ENCODE results near the gene TMEM72.
A peak's percentile ranks its signal among the peaks of the same experiment; 100 is the strongest.

The TMEM72 gene

GRCh38 chr10:44906486-44906885 is 4.7 kb upstream of the TMEM72 start:
- H3K27me3 Mint-ChIP-seq, result no peaks in the 10 kb centered on the region
- no peaks in the 10 kb centered on the region for H3K9me3 Mint-ChIP-seq
- no peaks in the 10 kb centered on the region for H3K36me3 Mint-ChIP-seq
- H3K4me1 Mint-ChIP-seq, result no peaks in the 10 kb centered on the region
- H3K27ac Mint-ChIP-seq, result no peak overlapping the region
- H3K4me3 Mint-ChIP-seq, result no peak overlapping the region

- no peak overlapping the region for H3K27ac Mint-ChIP-seq
- no peaks in the 10 kb centered on the region for H3K4me1 Mint-ChIP-seq
- no peak overlapping the region for H3K4me3 Mint-ChIP-seq
- no peaks in the 10 kb centered on the region for H3K27me3 Mint-ChIP-seq
- no peaks in the 10 kb centered on the region for H3K36me3 Mint-ChIP-seq
- no peaks in the 10 kb centered on the region for H3K9me3 Mint-ChIP-seq
Measured at GRCh38 chr10:44907556-44907955, 3.6 kb upstream of the TMEM72 start.

GRCh38 chr10:44908066-44908749 is 2.9 kb upstream of the TMEM72 start:
- Mint-ChIP-seq H3K36me3 (no peaks in the 10 kb centered on the region), H3K9me3 (no peaks in the 10 kb centered on the region), H3K27me3 (no peaks in the 10 kb centered on the region), H3K4me1 (peaks cover 4% of the 10 kb centered on the region), H3K27ac (no peak overlapping the region), H3K4me3 (no peak overlapping the region)

- H3K4me1 Mint-ChIP-seq, result peaks cover 13% of the 10 kb centered on the region
- no peak overlapping the region for H3K4me3 Mint-ChIP-seq
- no peaks in the 10 kb centered on the region for H3K27me3 Mint-ChIP-seq
Measured at GRCh38 chr10:44908936-44909630, 2.1 kb upstream of the TMEM72 start.

GRCh38 chr10:44909910-44910309 is 1.2 kb upstream of the TMEM72 start:
- H3K27ac Mint-ChIP-seq, result no peak overlapping the region

More at GRCh38 chr10:44908936-44909630, 2.1 kb upstream of the TMEM72 start:
- Mint-ChIP-seq H3K36me3 (no peaks in the 10 kb centered on the region), H3K27ac (no peak overlapping the region), H3K9me3 (no peaks in the 10 kb centered on the region)

GRCh38 chr10:44910602-44911001 is 535 bp upstream of the TMEM72 start:
- H3K27ac Mint-ChIP-seq, result no peak overlapping the region
- no peaks in the 10 kb centered on the region for H3K36me3 Mint-ChIP-seq
- H3K4me3 Mint-ChIP-seq, result no peak overlapping the region
- no peaks in the 10 kb centered on the region for H3K9me3 Mint-ChIP-seq
- peaks cover 16% of the 10 kb centered on the region for H3K4me1 Mint-ChIP-seq
- no peaks in the 10 kb centered on the region for H3K27me3 Mint-ChIP-seq

More at GRCh38 chr10:44909910-44910309, 1.2 kb upstream of the TMEM72 start:
- Mint-ChIP-seq H3K9me3 (no peaks in the 10 kb centered on the region), H3K4me1 (peaks cover 16% of the 10 kb centered on the region), H3K4me3 (no peak overlapping the region), H3K27me3 (no peaks in the 10 kb centered on the region), H3K36me3 (no peaks in the 10 kb centered on the region)

DNA sequence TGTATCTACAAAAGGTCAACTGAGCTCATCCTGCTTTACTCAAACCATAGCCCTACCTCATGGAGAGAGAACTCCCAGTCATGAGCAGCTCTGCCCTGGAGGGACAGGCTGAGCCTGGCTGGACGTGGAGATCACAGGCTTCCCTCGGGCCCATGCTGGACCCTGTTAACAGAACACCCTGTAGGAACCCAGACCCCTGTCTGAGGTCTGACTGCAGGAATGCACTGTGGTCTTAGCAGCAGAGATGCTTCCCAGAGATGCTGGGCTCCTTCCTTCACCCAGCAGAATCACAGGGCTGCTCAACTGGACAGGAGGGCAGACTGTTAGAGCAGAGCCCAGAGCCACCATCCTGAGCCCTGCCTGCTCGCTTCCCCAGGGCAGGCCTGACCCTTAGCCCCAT is 814 bp downstream of the TMEM72 start:
- no peak overlapping the region for H3K4me3 Mint-ChIP-seq
- no peak overlapping the region for H3K27ac Mint-ChIP-seq
- H3K9me3 Mint-ChIP-seq, result no peaks in the 10 kb centered on the region
- no peaks in the 10 kb centered on the region for H3K36me3 Mint-ChIP-seq
- peaks cover 16% of the 10 kb centered on the region for H3K4me1 Mint-ChIP-seq
- H3K27me3 Mint-ChIP-seq, result no peaks in the 10 kb centered on the region

GRCh38 chr10:44913350-44914081 is 2.4 kb downstream of the TMEM72 start:
- Mint-ChIP-seq H3K27me3 (no peaks in the 10 kb centered on the region), H3K36me3 (no peaks in the 10 kb centered on the region), H3K4me1 (peaks cover 16% of the 10 kb centered on the region), H3K9me3 (no peaks in the 10 kb centered on the region), H3K27ac (peak overlapping the region; percentile 46), H3K4me3 (peak overlapping the region; percentile 45)

GRCh38 chr10:44914891-44915290 is 3.8 kb downstream of the TMEM72 start:
- no peaks in the 10 kb centered on the region for H3K36me3 Mint-ChIP-seq
- H3K9me3 Mint-ChIP-seq, result no peaks in the 10 kb centered on the region
- H3K4me1 Mint-ChIP-seq, result peaks cover 16% of the 10 kb centered on the region
- no peak overlapping the region for H3K4me3 Mint-ChIP-seq
- H3K27me3 Mint-ChIP-seq, result no peaks in the 10 kb centered on the region
- no peak overlapping the region for H3K27ac Mint-ChIP-seq

GRCh38 chr10:44916429-44916828 is 5.3 kb downstream of the TMEM72 start:
- Mint-ChIP-seq H3K27ac (no peak overlapping the region), H3K4me3 (no peak overlapping the region), H3K4me1 (peaks cover 16% of the 10 kb centered on the region), H3K9me3 (no peaks in the 10 kb centered on the region), H3K36me3 (no peaks in the 10 kb centered on the region), H3K27me3 (no peaks in the 10 kb centered on the region)

DNA sequence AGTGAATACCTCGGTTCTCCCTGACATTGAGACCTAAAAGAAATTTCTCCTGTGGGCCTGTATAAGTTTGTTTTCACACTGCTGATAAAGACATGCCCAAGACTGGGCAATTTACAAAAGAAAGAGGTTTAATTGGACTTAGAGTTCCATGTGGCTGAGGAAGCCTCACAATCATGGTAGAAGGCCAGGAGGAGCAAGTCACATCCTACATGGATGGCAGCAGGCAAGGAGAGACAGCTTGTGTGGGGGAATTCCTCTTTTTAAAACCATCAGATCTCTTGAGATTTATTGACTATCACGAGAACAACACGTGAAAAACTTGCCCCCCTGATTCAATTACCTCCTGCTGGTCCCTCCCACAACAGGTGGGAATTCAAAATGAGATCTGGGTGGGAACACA is 6.7 kb downstream of the TMEM72 start:
- Mint-ChIP-seq H3K9me3 (no peaks in the 10 kb centered on the region), H3K27ac (no peak overlapping the region), H3K4me1 (peaks cover 16% of the 10 kb centered on the region), H3K4me3 (no peak overlapping the region), H3K36me3 (no peaks in the 10 kb centered on the region), H3K27me3 (no peaks in the 10 kb centered on the region)

DNA sequence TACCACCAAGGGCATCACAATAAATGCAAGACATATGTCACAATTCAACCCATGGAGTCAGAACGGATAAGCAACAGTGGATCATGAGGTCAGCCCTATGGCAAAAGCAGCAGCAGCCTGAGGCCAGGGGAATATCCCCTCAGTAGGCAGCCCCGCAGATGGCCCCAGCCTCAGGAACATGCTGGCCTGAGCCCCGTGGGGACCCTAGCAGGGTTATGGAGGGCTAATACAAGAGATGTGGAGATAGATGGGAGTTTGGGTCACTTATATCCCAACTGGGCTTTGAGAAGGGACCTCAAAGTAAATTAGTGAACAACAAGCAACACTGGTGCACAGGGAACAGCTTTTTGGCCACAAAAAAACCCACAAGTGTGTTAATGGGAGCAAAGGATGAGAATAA is 9.1 kb downstream of the TMEM72 start:
- no peaks in the 10 kb centered on the region for H3K27me3 Mint-ChIP-seq
- no peak overlapping the region for H3K4me3 Mint-ChIP-seq
- H3K9me3 Mint-ChIP-seq, result no peaks in the 10 kb centered on the region
- no peaks in the 10 kb centered on the region for H3K4me1 Mint-ChIP-seq
- no peaks in the 10 kb centered on the region for H3K36me3 Mint-ChIP-seq
- H3K27ac Mint-ChIP-seq, result no peak overlapping the region

DNA sequence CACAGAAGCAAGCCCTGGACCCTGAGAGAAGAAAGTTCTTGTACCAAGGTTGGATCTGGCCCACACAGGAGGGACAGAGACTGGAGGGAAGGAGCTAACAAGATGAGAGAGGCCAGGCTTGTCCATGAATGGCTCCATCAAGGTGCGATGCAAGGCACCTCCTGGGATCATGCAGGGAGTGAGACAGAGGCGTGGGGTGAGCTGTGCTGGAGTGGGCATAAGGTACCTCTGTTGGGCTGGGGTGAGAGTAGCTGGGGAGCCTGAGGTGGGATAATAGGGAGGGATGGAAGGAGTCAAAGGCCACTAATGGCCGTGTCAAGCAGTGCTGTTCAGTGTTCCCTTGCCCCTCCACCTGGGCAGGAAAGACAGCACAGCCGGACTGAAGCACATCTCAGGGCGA is 9.9 kb downstream of the TMEM72 start:
- no peaks in the 10 kb centered on the region for H3K36me3 Mint-ChIP-seq
- no peaks in the 10 kb centered on the region for H3K27me3 Mint-ChIP-seq
- H3K27ac Mint-ChIP-seq, result no peak overlapping the region
- H3K4me1 Mint-ChIP-seq, result no peaks in the 10 kb centered on the region
- H3K9me3 Mint-ChIP-seq, result no peaks in the 10 kb centered on the region
- no peak overlapping the region for H3K4me3 Mint-ChIP-seq

GRCh38 chr10:44921506-44921905 is 10.4 kb downstream of the TMEM72 start:
- no peak overlapping the region for H3K4me3 Mint-ChIP-seq
- no peaks in the 10 kb centered on the region for H3K36me3 Mint-ChIP-seq
- H3K9me3 Mint-ChIP-seq, result no peaks in the 10 kb centered on the region
- no peaks in the 10 kb centered on the region for H3K4me1 Mint-ChIP-seq
- no peak overlapping the region for H3K27ac Mint-ChIP-seq
- H3K27me3 Mint-ChIP-seq, result no peaks in the 10 kb centered on the region

DNA sequence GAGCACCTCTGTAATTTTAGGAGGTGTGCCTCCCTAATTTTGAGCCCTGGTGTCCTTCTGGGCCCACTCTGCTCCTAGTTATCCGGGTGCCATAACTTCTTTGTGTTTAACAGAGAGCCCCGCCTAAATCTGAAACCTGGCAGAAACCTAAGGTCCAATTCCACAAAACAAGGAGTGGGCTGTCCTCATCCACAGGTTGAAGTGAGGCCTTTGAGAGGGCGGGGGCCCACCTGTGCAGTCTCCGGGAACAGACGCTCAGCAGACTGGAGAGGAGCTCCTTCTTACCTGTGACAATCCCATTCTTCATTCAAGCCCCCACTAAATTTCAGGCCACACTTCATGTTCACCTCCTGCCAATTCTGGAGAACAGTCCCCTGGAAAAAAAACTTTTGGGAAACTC is 10.9 kb downstream of the TMEM72 start:
- Mint-ChIP-seq H3K4me1 (no peaks in the 10 kb centered on the region), H3K4me3 (no peak overlapping the region), H3K27ac (no peak overlapping the region), H3K36me3 (no peaks in the 10 kb centered on the region), H3K9me3 (no peaks in the 10 kb centered on the region), H3K27me3 (no peaks in the 10 kb centered on the region)
